ENCODE measurements around the gene AQP1. TPM values are rescaled to one million over a fixed set of nuclear protein-coding genes. Genes with fewer than 3 reads are reported as not detected.

Gene AQP1
- total and polyA plus RNA-seq, 2 of the 13 experiments (the other 11 are each of a cell fraction or from before 2014, with no cell fraction given): not detected

DNA sequence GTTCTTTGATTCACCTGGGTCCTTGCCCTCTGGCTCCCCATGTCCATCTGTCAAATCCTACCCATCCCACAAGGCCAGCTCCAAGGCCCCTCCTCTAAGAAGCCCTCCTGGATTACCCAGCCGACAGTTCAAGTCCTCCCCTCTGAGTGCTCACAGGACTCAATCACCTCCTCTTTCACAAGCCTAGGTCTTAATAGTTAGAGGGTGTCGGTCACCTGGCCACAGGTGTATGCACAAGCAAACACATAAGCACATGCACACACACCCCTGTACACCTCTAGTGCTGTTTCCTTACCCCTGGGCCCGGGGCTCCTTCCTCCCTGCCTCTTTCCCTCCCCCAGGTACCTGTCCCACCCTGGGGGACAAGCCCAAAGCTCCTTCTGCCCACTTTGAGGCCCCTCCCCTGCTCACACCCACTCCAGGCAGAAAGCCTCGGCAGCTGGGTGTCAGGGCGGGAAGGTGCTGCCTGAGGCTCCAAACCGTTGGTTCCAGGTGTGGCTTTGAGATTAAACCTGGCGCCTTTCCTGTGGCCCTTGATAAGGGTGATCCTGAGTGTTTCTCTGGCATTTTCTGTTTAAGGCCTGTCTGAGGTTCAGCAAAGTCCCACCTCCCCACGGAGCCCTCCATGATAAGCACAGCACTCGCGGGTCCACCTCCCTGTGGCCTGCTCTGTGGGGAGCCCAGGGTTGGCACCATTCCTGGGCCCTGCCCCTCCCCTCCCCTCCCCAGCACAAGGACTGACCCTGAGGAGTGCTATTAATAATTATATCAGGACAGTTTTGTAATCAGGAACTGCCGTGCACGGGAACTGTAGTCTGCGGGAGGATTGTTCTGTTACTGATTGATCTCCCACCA is 14.6 kb upstream of the AQP1 start:
- intact Hi-C loops (cut with micrococcal nuclease; ENCODE audit: unreplicated experiment) (no loop called here), in situ Hi-C loops (cut with HindIII; ENCODE audit: extremely low pct_ligation_motif_present, low pct_unique_long_range_greater_than_20kb) (no loop called here)
- no peaks in the 10 kb centered on the region for H4K20me1 ChIP-seq (ENCODE audit: insufficient read depth, low read length)
- H3K4me1 ChIP-seq (ENCODE audit: insufficient read depth, low read length): no peaks in the 10 kb centered on the region
- H3K27me3 ChIP-seq (ENCODE audit: control insufficient read depth in 1 of 2, insufficient read depth in 2 of 2, low read length in 2 of 2): peaks cover 0 to 3% of the 10 kb centered on the region in 2 experiments; a peak in 1 of 5 replicates
- H3K27ac ChIP-seq (ENCODE audit: extremely low read length, insufficient read depth, low read length): no peak overlapping the region
- WGBS (ENCODE audit: low lambda C conversion rate): 26% methylated on average over 12 of the region's 13 CpGs
- H3K9ac ChIP-seq (ENCODE audit: insufficient read depth, low read depth, low read length): no peak overlapping the region
- no peaks in the 10 kb centered on the region for H3K79me2 ChIP-seq (ENCODE audit: insufficient read depth, low read length)
- POLR2A ChIA-PET: no interaction called here
- H3K4me2 ChIP-seq (ENCODE audit: low read depth, low read length): no peak overlapping the region
- ATAC-seq (peak; percentile 19; the same call in 2 of the 3 replicates), DNase-seq (ENCODE audit: low spot score) (no peak), FAIRE-seq (no peak)
- no TSS peak for BruUV-seq (replicated peaks)
- H2AFZ ChIP-seq (ENCODE audit: low read length): no peak overlapping the region
- H3K4me3 ChIP-seq (replicated peaks in 1 of 3; ENCODE audit: insufficient read depth in 1 of 3, low read depth in 2 of 3, low read length in 3 of 3): no peak overlapping the region
- H3K9me3 ChIP-seq (ENCODE audit: low read length): no peaks in the 10 kb centered on the region
- no peaks in the 10 kb centered on the region for H3K36me3 ChIP-seq (replicated peaks in 1 of 2; ENCODE audit: control insufficient read depth in 1 of 2, insufficient read depth in 2 of 2, low read length in 2 of 2)
- TF ChIP-seq ZNF556 (CRISPR knock-in tag; IDR thresholded peaks at IDR 0.05; ENCODE audit: borderline replicate concordance) (no peak), SAFB2 (CRISPR knock-in tag; IDR thresholded peaks at IDR 0.05; ENCODE audit: borderline replicate concordance, low read depth) (no peak), ATAD3A (CRISPR knock-in tag; IDR thresholded peaks at IDR 0.05) (no peak), ZNF432 (CRISPR knock-in tag; IDR thresholded peaks at IDR 0.05; ENCODE audit: borderline replicate concordance) (no peak), ZNF496 (CRISPR knock-in tag; IDR thresholded peaks at IDR 0.05; ENCODE audit: insufficient replicate concordance) (no peak), ARNT2 (CRISPR knock-in tag; IDR thresholded peaks at IDR 0.05; ENCODE audit: low read depth) (no peak), PHF5A (CRISPR knock-in tag; IDR thresholded peaks at IDR 0.05; ENCODE audit: low read depth, unreplicated experiment) (no peak), ZKSCAN1 (IDR thresholded peaks at IDR 0.05; ENCODE audit: low read length) (no peak), TEAD3 (CRISPR knock-in tag; optimal IDR thresholded peaks at IDR 0.05; ENCODE audit: borderline replicate concordance) (no peak)
- TF ChIP-seq, protein P1, sequence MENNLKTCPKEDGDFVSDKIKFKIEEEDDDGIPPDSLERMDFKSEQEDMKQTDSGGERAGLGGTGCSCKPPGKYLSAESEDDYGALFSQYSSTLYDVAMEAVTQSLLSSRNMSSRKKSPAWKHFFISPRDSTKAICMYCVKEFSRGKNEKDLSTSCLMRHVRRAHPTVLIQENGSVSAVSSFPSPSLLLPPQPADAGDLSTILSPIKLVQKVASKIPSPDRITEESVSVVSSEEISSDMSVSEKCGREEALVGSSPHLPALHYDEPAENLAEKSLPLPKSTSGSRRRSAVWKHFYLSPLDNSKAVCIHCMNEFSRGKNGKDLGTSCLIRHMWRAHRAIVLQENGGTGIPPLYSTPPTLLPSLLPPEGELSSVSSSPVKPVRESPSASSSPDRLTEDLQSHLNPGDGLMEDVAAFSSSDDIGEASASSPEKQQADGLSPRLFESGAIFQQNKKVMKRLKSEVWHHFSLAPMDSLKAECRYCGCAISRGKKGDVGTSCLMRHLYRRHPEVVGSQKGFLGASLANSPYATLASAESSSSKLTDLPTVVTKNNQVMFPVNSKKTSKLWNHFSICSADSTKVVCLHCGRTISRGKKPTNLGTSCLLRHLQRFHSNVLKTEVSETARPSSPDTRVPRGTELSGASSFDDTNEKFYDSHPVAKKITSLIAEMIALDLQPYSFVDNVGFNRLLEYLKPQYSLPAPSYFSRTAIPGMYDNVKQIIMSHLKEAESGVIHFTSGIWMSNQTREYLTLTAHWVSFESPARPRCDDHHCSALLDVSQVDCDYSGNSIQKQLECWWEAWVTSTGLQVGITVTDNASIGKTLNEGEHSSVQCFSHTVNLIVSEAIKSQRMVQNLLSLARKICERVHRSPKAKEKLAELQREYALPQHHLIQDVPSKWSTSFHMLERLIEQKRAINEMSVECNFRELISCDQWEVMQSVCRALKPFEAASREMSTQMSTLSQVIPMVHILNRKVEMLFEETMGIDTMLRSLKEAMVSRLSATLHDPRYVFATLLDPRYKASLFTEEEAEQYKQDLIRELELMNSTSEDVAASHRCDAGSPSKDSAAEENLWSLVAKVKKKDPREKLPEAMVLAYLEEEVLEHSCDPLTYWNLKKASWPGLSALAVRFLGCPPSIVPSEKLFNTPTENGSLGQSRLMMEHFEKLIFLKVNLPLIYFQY (CRISPR knock-in tag; IDR thresholded peaks at IDR 0.05; ENCODE audit: borderline replicate concordance): no peak
- TF ChIP-seq, protein P2, sequence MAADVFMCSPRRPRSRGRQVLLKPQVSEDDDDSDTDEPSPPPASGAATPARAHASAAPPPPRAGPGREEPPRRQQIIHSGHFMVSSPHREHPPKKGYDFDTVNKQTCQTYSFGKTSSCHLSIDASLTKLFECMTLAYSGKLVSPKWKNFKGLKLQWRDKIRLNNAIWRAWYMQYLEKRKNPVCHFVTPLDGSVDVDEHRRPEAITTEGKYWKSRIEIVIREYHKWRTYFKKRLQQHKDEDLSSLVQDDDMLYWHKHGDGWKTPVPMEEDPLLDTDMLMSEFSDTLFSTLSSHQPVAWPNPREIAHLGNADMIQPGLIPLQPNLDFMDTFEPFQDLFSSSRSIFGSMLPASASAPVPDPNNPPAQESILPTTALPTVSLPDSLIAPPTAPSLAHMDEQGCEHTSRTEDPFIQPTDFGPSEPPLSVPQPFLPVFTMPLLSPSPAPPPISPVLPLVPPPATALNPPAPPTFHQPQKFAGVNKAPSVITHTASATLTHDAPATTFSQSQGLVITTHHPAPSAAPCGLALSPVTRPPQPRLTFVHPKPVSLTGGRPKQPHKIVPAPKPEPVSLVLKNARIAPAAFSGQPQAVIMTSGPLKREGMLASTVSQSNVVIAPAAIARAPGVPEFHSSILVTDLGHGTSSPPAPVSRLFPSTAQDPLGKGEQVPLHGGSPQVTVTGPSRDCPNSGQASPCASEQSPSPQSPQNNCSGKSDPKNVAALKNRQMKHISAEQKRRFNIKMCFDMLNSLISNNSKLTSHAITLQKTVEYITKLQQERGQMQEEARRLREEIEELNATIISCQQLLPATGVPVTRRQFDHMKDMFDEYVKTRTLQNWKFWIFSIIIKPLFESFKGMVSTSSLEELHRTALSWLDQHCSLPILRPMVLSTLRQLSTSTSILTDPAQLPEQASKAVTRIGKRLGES (CRISPR knock-in tag; IDR thresholded peaks at IDR 0.05; ENCODE audit: borderline replicate concordance): no peak
- TF ChIP-seq, protein P3, sequence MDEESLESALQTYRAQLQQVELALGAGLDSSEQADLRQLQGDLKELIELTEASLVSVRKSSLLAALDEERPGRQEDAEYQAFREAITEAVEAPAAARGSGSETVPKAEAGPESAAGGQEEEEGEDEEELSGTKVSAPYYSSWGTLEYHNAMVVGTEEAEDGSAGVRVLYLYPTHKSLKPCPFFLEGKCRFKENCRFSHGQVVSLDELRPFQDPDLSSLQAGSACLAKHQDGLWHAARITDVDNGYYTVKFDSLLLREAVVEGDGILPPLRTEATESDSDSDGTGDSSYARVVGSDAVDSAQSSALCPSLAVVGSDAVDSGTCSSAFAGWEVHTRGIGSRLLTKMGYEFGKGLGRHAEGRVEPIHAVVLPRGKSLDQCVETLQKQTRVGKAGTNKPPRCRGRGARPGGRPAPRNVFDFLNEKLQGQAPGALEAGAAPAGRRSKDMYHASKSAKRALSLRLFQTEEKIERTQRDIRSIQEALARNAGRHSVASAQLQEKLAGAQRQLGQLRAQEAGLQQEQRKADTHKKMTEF (CRISPR knock-in tag; IDR thresholded peaks at IDR 0.05): no peak
- CTCF ChIA-PET (ENCODE audit: low intra/inter-chr PET ratio, low total read pairs): no interaction called here
